HG02852 (cell line): ENCODE measurements around the gene TMEM244.
A peak's percentile ranks its signal among the peaks of the same experiment; 100 is the strongest.
"Not testable (repeated sequence)": the region's sequence is repeated elsewhere in the genome, so short reads cannot be mapped to it uniquely, and the experiment has no call there.

Experiments
- ATAC-seq: cut with Tn5 transposase; IDR thresholded peaks from one replicate; pipeline ENCODE4 v1.9.1; 2021; ENCODE audit warnings: mild to moderate bottlenecking, moderate library complexity; ENCODE audit not compliant: unreplicated experiment

Gene TMEM244, protein sequence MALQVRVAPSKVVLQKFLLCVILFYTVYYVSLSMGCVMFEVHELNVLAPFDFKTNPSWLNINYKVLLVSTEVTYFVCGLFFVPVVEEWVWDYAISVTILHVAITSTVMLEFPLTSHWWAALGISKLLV

DNA sequence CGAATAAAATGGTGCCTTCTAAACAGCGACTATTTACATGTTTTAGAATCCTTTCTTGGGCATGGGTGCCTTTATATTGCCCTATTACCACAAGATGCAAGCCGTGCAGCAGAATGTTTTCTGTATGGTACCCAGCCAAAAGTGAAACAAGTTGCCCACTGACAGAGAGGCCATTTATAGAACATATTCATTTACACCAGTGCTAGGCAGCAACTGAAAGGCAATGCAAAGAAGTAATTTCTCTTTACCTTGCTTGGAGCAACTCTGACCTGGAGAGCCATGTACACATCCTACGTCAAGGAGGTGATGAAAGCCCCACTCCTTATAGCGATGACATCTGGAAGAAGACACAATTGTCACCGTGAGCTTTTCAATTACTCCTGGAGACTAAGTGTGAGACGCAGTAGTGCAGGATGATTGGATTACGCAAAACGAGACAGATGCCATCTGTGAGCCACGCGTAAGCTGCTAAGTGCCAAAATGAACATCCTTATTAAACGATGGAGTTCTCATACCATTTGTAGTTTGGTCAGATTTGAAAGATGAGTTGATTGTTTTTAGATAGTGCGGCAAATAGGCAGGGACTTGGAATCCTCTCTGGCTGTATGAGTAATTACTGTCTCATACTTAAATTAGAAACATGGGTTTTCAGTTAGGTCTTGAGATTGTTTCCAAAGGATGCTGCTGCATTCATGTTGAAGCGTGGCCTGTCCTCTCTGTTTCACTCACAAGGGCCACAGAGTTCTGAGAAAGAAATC, at the start of gene TMEM244:
Gene TMEM244, minus strand, starts transcription at position 408 of the 758 bp plus-strand sequence. Its CDS starts 127 bp downstream, at position 281.
- no peak for ATAC-seq

- peak; percentile 71 for ATAC-seq
These were observed 47.7 kb upstream of the TMEM244 start for GRCh38 chr6:129908858-129909257.

- no peak for ATAC-seq
These were observed 47.2 kb upstream of the TMEM244 start for GRCh38 chr6:129908356-129908755.

- ATAC-seq = no peak
These were observed 45.5 kb upstream of the TMEM244 start for GRCh38 chr6:129906515-129907077.

DNA sequence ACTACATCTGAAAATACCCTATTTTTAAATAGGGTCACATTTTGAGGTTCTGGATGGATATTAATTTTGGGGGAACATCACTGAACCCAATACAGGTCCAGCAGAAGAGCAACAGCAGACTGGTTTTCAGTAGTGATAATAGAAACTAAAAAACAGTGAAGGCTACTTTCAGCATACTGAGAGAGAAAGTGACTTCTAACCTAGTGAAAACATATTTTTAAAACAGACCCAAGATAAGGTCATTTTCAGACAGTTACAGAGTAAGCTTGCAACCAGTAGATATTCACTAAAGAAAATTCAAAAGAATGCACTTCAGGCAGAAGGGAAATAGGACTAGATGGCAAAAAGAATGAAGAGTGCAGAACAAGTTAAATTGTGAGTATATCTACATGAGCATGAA, 42.0 kb upstream of the TMEM244 start:
- peak; percentile 62 for ATAC-seq

GRCh38 chr6:129902681-129903080, 41.6 kb upstream of the TMEM244 start:
- no peak for ATAC-seq

- peak; percentile 64 for ATAC-seq
These were observed 40.8 kb upstream of the TMEM244 start for GRCh38 chr6:129901910-129902309.

DNA sequence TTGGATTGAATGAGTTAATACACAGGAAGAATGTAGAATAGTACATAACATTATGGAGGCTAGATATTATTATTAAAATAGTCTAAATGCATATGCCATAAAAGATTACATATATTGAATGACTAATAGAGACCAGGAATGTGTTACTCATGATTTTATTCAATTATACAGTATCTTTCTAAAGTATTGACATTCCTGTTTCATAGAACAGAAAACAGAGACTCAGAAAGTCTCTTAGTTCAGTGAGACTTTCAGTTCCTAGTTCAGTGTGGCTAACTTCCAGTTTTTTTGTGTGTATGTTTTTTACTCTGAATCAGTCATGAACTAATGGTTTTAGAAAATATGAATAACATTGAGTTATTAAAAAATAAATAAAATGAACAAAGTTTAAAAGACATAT, 34.6 kb upstream of the TMEM244 start:
- ATAC-seq = peak; percentile 79

DNA sequence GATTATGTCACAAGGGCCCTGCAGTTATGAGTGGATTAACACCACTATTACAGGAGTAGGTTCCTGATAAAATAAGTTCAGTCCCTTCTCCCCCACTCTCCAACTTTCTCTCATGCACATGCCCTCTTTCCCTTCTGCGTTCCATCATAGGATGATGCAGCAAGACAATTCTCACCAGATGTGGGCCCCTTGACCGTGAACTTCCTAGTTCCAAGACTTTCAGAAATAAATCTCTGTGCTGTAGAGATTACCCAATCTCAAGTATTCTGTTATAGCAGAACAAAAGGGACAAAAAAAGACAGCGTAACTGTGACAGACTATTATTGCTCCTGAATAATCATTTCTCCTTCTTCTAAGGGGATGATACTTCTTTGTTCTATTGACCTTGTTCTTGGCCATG, 33.8 kb upstream of the TMEM244 start:
- no peak for ATAC-seq

GRCh38 chr6:129893640-129894039, 32.5 kb upstream of the TMEM244 start:
- no peak for ATAC-seq

GRCh38 chr6:129890701-129891100, 29.6 kb upstream of the TMEM244 start:
- no peak for ATAC-seq

GRCh38 chr6:129890164-129890563, 29.0 kb upstream of the TMEM244 start:
- ATAC-seq = no peak

DNA sequence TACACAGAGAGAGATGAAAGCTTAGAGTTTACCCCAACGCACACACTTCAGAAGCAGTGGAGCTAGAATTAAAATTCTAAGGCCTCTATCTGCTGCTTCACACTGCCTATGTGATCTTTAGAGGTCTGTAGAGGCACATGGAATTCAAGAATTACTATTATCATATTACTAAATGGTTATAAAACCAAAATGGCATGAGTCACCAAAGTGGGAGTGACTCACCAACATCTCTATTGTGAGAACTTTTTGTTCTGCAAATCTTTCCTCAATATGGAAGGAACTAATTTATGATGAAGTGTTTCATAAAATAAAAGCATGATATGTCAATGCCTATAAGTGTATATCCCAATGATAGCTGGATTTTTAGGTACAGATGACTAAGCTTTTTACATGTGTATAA, 28.5 kb upstream of the TMEM244 start:
- ATAC-seq = no peak

GRCh38 chr6:129886401-129887155, 25.5 kb upstream of the TMEM244 start:
- no peak for ATAC-seq

DNA sequence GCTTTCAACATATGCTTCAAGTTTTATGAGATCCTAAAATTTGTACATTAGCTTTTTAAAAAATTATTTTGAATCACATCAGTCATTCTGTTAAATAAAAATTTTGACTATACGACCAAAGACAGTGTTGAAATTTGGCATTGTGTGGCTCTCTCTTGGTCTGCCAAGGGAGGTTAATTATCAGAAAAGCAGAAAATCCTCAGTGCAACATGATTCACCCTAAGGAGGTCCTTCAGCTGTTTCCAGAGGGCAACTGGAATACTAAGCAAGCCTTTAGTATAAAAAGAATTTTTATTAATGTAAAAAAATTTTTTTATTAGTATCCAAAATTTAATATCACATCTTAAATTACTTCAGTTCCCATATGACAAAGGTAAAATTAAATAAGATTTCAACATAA, 23.1 kb upstream of the TMEM244 start:
- no peak for ATAC-seq

DNA sequence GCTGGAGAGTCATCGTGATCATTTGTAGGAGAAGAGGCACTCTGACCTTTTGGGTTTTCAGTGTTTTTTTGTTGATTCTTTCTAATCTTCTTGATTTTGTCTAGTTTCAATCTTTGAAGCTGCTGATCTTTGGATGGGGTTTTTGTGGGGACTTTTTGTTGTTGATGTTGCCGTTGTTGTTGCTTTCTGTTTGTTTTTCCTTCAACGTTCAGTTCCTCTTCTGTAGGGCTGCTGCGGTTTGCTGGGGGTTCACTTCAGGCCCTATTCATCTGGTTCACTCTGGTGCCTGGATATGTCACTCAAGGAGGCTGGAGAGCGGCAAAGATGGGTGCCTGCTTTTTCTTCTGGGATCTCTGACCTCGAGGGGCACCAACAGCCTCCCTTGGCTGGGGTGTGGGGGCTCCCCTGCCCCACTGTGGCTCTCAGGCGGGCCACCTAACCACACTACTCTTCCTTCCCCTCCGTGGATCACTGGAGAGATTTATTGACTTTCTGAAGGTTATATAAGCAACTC, 21.5 kb upstream of the TMEM244 start:
- ATAC-seq = peak; percentile 95

GRCh38 chr6:129877894-129878293, 16.8 kb upstream of the TMEM244 start:
- ATAC-seq = not testable (repeated sequence)

GRCh38 chr6:129875610-129876520, 14.8 kb upstream of the TMEM244 start:
- peak; percentile 88 for ATAC-seq

- no peak for ATAC-seq
These were observed 13.7 kb upstream of the TMEM244 start for GRCh38 chr6:129874837-129875236.

DNA sequence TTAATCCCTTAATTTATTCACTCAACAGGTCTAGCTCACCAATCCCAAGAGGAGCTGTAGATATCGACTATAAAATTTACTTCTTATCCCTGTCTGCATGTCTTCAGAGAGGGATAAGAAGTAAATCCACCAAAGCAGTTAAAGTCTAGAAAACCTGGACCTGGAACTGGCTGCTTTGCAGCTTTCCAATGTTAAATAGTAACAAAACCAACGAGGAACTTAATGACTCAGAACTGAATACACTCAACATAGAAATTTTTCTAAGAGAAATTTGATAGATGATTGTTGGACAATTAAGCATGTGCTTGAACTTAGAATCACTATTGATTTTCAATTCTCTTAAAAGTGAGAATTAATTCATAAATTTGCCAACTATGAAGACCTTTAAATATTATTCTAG, 11.5 kb upstream of the TMEM244 start:
- no peak for ATAC-seq
